ENCODE results near the gene PAGE3. TPM values are rescaled to one million over a fixed set of nuclear protein-coding genes. Genes with fewer than 3 reads are reported as not detected.

Gene PAGE3, protein sequence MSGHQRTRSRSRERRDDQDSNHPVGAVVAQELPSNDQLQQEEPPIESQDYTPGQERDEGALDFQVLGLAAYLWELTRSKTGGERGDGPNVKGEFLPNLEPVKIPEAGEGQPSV
- total RNA-seq (2014; rRNA removed; shearing (Covaris generic)) = not detected in 2 replicates

GRCh38 chrX:55264816-55265215, at the start of gene PAGE3:
Gene PAGE3 (minus strand): TSS chrX:55264916. CDS start chrX:55263903, 1,013 bp downstream.
- no peaks in the 10 kb centered on the region for H3K36me3 ChIP-seq (replicated peaks; ENCODE audit: control insufficient read depth, insufficient read depth, low read length)
- no peak for DNase-seq
- no peak within 1 kb of the TSS for H3K4me3 ChIP-seq (ENCODE audit: insufficient read depth, low read depth, low read length)
- H3K27me3 ChIP-seq (ENCODE audit: control insufficient read depth, insufficient read depth, low read length) = no peaks in the 10 kb centered on the region

- H3K4me3 ChIP-seq (ENCODE audit: insufficient read depth, low read depth, low read length) = no peak overlapping the region
- no peak for DNase-seq
- no peaks in the 10 kb centered on the region for H3K27me3 ChIP-seq (ENCODE audit: control insufficient read depth, insufficient read depth, low read length)
- H3K36me3 ChIP-seq (replicated peaks; ENCODE audit: control insufficient read depth, insufficient read depth, low read length) = no peaks in the 10 kb centered on the region
These were observed 47.9 kb upstream of the PAGE3 start for GRCh38 chrX:55312655-55313054.

DNA sequence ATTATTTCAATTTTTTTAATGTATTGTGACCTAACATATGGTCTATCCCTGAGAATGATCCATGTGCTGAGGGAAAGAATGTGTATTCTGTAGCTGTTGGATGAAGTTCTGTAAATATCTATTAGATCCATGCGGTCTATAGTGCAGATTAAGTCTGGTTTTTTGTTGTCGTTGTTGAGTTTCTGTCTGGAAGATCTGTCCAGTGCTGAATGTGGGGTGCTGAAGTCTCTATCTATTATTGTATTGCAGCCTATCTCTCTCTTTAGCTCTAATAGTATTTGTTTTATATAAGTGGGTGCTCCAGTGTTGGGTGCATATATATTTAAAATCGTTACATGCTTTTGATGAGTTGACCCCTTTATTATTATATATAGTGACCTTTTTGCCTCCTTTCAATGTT, 26.2 kb upstream of the PAGE3 start:
- DNase-seq = no peak
- Histone ChIP-seq H3K36me3 (replicated peaks; ENCODE audit: control insufficient read depth, insufficient read depth, low read length) (no peaks in the 10 kb centered on the region), H3K4me3 (ENCODE audit: insufficient read depth, low read depth, low read length) (no peak overlapping the region), H3K27me3 (ENCODE audit: control insufficient read depth, insufficient read depth, low read length) (no peaks in the 10 kb centered on the region)

GRCh38 chrX:55279832-55280231, 15.1 kb upstream of the PAGE3 start:
- Histone ChIP-seq H3K4me3 (ENCODE audit: insufficient read depth, low read depth, low read length) (no peak overlapping the region), H3K36me3 (replicated peaks; ENCODE audit: control insufficient read depth, insufficient read depth, low read length) (no peaks in the 10 kb centered on the region), H3K27me3 (ENCODE audit: control insufficient read depth, insufficient read depth, low read length) (no peaks in the 10 kb centered on the region)
- no peak for DNase-seq

GRCh38 chrX:55260806-55261205, 3.9 kb downstream of the PAGE3 start:
- H3K27me3 ChIP-seq (ENCODE audit: control insufficient read depth, insufficient read depth, low read length) = no peaks in the 10 kb centered on the region
- H3K4me3 ChIP-seq (ENCODE audit: insufficient read depth, low read depth, low read length) = no peak overlapping the region
- no peak for DNase-seq
- no peaks in the 10 kb centered on the region for H3K36me3 ChIP-seq (replicated peaks; ENCODE audit: control insufficient read depth, insufficient read depth, low read length)

- Histone ChIP-seq H3K27me3 (ENCODE audit: control insufficient read depth, insufficient read depth, low read length) (no peaks in the 10 kb centered on the region), H3K4me3 (ENCODE audit: insufficient read depth, low read depth, low read length) (no peak overlapping the region), H3K36me3 (replicated peaks; ENCODE audit: control insufficient read depth, insufficient read depth, low read length) (no peaks in the 10 kb centered on the region)
- DNase-seq = no peak
These were observed 11.2 kb downstream of the PAGE3 start for GRCh38 chrX:55253528-55253927.

- no peaks in the 10 kb centered on the region for H3K36me3 ChIP-seq (replicated peaks; ENCODE audit: control insufficient read depth, insufficient read depth, low read length)
- no peak overlapping the region for H3K4me3 ChIP-seq (ENCODE audit: insufficient read depth, low read depth, low read length)
- no peak for DNase-seq
- H3K27me3 ChIP-seq (ENCODE audit: control insufficient read depth, insufficient read depth, low read length) = no peaks in the 10 kb centered on the region
These were observed 23.9 kb downstream of the PAGE3 start for GRCh38 chrX:55240788-55241340.

GRCh38 chrX:55220119-55220794, 44.5 kb downstream of the PAGE3 start, which contains the start of gene PAGE5:
Gene PAGE5 (plus strand): TSS chrX:55220346. CDS start chrX:55221383, 1,037 bp downstream.
- Histone ChIP-seq H3K36me3 (replicated peaks; ENCODE audit: control insufficient read depth, insufficient read depth, low read length) (no peaks in the 10 kb centered on the region), H3K27me3 (ENCODE audit: control insufficient read depth, insufficient read depth, low read length) (no peaks in the 10 kb centered on the region)

GRCh38 chrX:55213381-55213780, 51.3 kb downstream of the PAGE3 start:
- Histone ChIP-seq H3K4me3 (ENCODE audit: insufficient read depth, low read depth, low read length) (no peak overlapping the region), H3K36me3 (replicated peaks; ENCODE audit: control insufficient read depth, insufficient read depth, low read length) (no peaks in the 10 kb centered on the region), H3K27me3 (ENCODE audit: control insufficient read depth, insufficient read depth, low read length) (no peaks in the 10 kb centered on the region)
- no peak for DNase-seq

More at GRCh38 chrX:55220119-55220794, 44.5 kb downstream of the PAGE3 start, which contains the start of gene PAGE5:
- no peak within 1 kb of the TSS for H3K4me3 ChIP-seq (ENCODE audit: insufficient read depth, low read depth, low read length)
- DNase-seq = no peak

GRCh38 chrX:55210931-55211677, 53.6 kb downstream of the PAGE3 start:
- Histone ChIP-seq H3K27me3 (ENCODE audit: control insufficient read depth, insufficient read depth, low read length) (no peaks in the 10 kb centered on the region), H3K36me3 (replicated peaks; ENCODE audit: control insufficient read depth, insufficient read depth, low read length) (no peaks in the 10 kb centered on the region), H3K4me3 (ENCODE audit: insufficient read depth, low read depth, low read length) (no peak overlapping the region)
- no peak for DNase-seq

Other genes starting within 250 kb of the PAGE3 start
- gene ALAS2, start 233.9 kb downstream of the PAGE3 start, total RNA-seq (2014; rRNA removed; shearing (Covaris generic)) = not detected in 2 replicates
- gene PAGE2B, start 189.9 kb downstream of the PAGE3 start, total RNA-seq (2014; rRNA removed; shearing (Covaris generic)) = not detected in 2 replicates
- not detected in 2 replicates for gene PAGE2, start 175.9 kb downstream of the PAGE3 start, total RNA-seq (2014; rRNA removed; shearing (Covaris generic))
- gene PAGE5, start 44.6 kb downstream of the PAGE3 start, total RNA-seq (2014; rRNA removed; shearing (Covaris generic)) = not detected in 2 replicates
- 18.0 and 18.4 TPM in 2 replicates for gene MAGEH1, start 187.2 kb upstream of the PAGE3 start, total RNA-seq (2014; rRNA removed; shearing (Covaris generic))
- 6.6 and 6.7 TPM in 2 replicates for gene USP51, start 224.9 kb upstream of the PAGE3 start, total RNA-seq (2014; rRNA removed; shearing (Covaris generic))